ENCODE measurements around the gene CNN2. TPM values are rescaled to one million over a fixed set of nuclear protein-coding genes. Genes with fewer than 3 reads are reported as not detected.

CNN2 gene
- total RNA-seq, 1 experiment from 2014 or later, result 524 TPM

DNA sequence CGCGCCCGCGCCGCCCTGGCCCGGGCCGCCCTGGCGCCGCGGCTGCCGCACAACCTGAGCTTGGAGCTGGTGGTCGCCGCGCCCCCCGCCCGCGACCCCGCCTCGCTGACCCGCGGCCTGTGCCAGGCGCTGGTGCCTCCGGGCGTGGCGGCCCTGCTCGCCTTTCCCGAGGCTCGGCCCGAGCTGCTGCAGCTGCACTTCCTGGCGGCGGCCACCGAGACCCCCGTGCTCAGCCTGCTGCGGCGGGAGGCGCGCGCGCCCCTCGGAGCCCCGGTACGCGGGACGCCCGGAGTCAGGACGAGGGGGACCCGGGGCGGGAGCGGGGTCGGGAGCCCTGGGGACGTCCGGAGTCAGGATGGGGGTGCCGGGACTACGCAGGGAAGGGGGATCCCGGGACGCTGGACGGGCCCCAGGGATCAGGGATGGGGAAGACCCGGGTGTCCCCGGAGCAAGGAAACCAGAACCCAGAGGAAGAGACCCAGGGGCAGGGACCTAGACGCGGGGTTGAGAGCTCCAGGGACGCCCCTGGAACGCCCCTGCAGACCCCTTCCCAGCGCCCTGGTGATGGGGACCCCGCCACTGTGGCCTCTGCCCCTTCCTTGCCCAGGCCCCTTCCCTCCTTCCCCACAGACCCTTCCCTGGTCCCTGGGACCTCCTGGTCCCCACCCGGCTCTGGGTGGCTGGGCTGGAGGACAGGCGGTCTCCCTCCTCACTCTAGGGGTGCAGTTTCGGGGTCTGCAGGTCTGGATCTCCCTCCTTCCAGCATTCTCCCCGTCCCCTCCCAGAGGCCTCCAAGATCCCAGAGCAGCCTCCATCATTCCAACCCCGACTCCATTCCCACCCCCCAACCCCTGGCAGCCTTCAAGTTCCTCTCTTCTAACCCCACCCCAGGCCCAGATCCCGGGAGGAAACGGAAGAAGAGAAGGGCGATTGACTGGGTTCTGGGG is 25.5 kb upstream of the CNN2 start:
- Mint-ChIP-seq H3K4me3 (peak overlapping the region; percentile 45 to 78), H3K4me1 (peaks cover 5 to 10% of the 10 kb centered on the region in 2 experiments)
- no peak overlapping the region for H2BK15ac ChIP-seq (ENCODE audit: low read depth, low read length)

More for the DNA sequence above, 25.5 kb upstream of the CNN2 start:
- Histone ChIP-seq H3K9me3 (ENCODE audit: control insufficient read depth, low read depth, low read length) (no peaks in the 10 kb centered on the region), H2BK12ac (ENCODE audit: insufficient read length, low read depth, low read length) (no peak overlapping the region), H2BK5ac (ENCODE audit: insufficient read length, low read length) (no peak overlapping the region), H3K79me1 (ENCODE audit: insufficient read depth, low read depth, low read length, poor library complexity, severe bottlenecking) (no peaks in the 10 kb centered on the region), H3K27ac (ENCODE audit: insufficient read length, low read depth, low read length) (no peak overlapping the region), H4K91ac (ENCODE audit: insufficient read length, low read depth, low read length) (no peak overlapping the region), H3K18ac (ENCODE audit: insufficient read length, low read depth, low read length) (no peak overlapping the region), H3K23ac (ENCODE audit: insufficient read length, low read depth, low read length) (no peak overlapping the region), H4K5ac (ENCODE audit: insufficient read length, low read depth, low read length) (no peak overlapping the region), H3K9ac (ENCODE audit: extremely low read depth, insufficient read length, low read length) (no peak overlapping the region), H2BK20ac (ENCODE audit: low read depth, low read length, poor library complexity, severe bottlenecking) (no peak overlapping the region), H2BK120ac (ENCODE audit: low read depth, low read length, poor library complexity, severe bottlenecking) (no peak overlapping the region), H3K27me3 (ENCODE audit: insufficient read depth, low read length) (peaks cover 10% of the 10 kb centered on the region), H3K4ac (ENCODE audit: low read depth, low read length) (no peak overlapping the region), H3K4me2 (ENCODE audit: insufficient read depth, insufficient read length, low read length) (peak overlapping the region; percentile 42), H2AFZ (ENCODE audit: low read length) (no peak overlapping the region), H3K4me1 (ENCODE audit: insufficient read depth, low read length) (no peaks in the 10 kb centered on the region), H3K14ac (ENCODE audit: insufficient read depth, low read length) (no peak overlapping the region), H3K56ac (ENCODE audit: insufficient read length, low read depth, low read length) (no peak overlapping the region), H4K8ac (replicated peaks; ENCODE audit: insufficient read length, low read depth, low read length) (no peak overlapping the region), H2AK5ac (ENCODE audit: insufficient read length, low read length) (no peak overlapping the region), H3T11ph (ENCODE audit: low read length) (no peak overlapping the region), H3K79me2 (ENCODE audit: insufficient read depth, low read length) (0 out of 2 replicates have a peak, but pooled peaks cover 2% of the 10 kb centered on the region), H4K20me1 (ENCODE audit: control insufficient read depth, insufficient read depth, insufficient read length) (peaks cover 3% of the 10 kb centered on the region), H3K23me2 (ENCODE audit: insufficient read length, low read depth, low read length, poor library complexity, severe bottlenecking) (peaks cover 10% of the 10 kb centered on the region)
- Mint-ChIP-seq H3K36me3 (ENCODE audit: insufficient read depth in 1 of 3, low read depth in 3 of 3) (peaks cover 0 to 3% (median 0%) of the 10 kb centered on the region in 3 experiments; a peak in 3 of 7 replicates), H3K27ac (no peak overlapping the region), H3K27me3 (ENCODE audit: low read depth) (peaks cover 50% of the 10 kb centered on the region), H3K9me3 (no peaks in the 10 kb centered on the region; a peak in 1 of 5 replicates)
- TF ChIP-seq, protein P1, sequence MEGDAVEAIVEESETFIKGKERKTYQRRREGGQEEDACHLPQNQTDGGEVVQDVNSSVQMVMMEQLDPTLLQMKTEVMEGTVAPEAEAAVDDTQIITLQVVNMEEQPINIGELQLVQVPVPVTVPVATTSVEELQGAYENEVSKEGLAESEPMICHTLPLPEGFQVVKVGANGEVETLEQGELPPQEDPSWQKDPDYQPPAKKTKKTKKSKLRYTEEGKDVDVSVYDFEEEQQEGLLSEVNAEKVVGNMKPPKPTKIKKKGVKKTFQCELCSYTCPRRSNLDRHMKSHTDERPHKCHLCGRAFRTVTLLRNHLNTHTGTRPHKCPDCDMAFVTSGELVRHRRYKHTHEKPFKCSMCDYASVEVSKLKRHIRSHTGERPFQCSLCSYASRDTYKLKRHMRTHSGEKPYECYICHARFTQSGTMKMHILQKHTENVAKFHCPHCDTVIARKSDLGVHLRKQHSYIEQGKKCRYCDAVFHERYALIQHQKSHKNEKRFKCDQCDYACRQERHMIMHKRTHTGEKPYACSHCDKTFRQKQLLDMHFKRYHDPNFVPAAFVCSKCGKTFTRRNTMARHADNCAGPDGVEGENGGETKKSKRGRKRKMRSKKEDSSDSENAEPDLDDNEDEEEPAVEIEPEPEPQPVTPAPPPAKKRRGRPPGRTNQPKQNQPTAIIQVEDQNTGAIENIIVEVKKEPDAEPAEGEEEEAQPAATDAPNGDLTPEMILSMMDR (conservative IDR thresholded peaks at IDR 0.05), result no peak
- no CpG with 5 or more reads among the region's 73 CpGs for WGBS (ENCODE audit: extremely low coverage, insufficient read length, low lambda C conversion rate)
- no peak for DNase-seq

Data from H9 (cell line).